NCI-H345 treated with DMSO at 0.1 percent for 48 hours (cell line): ENCODE data around the gene YWHAB.

Source experiments
- DNase-seq: peaks from one replicate; lab custom pipeline; 2025; ENCODE audit not compliant: unreplicated experiment; lab: John Stamatoyannopoulos, UW

YWHAB gene

GRCh38 chr20:44911264-44911921 lies 25.9 kb downstream of the YWHAB start:
- DNase-seq, result no peak

- no peak for DNase-seq
These were observed 26.7 kb downstream of the YWHAB start for GRCh38 chr20:44912189-44912588.

GRCh38 chr20:44914924-44915323 lies 29.4 kb downstream of the YWHAB start:
- no peak for DNase-seq

- no peak for DNase-seq
These were observed 31.1 kb downstream of the YWHAB start for GRCh38 chr20:44916586-44916985.

GRCh38 chr20:44917399-44917798 lies 31.9 kb downstream of the YWHAB start:
- DNase-seq, result no peak

GRCh38 chr20:44918342-44918741 lies 32.8 kb downstream of the YWHAB start:
- DNase-seq, result no peak

GRCh38 chr20:44918761-44919160 lies 33.3 kb downstream of the YWHAB start:
- no peak for DNase-seq

GRCh38 chr20:44921447-44921846 lies 35.9 kb downstream of the YWHAB start:
- DNase-seq, result no peak

- DNase-seq, result no peak
These were observed 39.0 kb downstream of the YWHAB start for GRCh38 chr20:44924541-44924940.

- no peak for DNase-seq
These were observed 43.1 kb downstream of the YWHAB start for GRCh38 chr20:44928595-44928994.

GRCh38 chr20:44930517-44931168 lies 45.1 kb downstream of the YWHAB start:
- DNase-seq, result no peak

- no peak for DNase-seq
These were observed 46.4 kb downstream of the YWHAB start for GRCh38 chr20:44931911-44932310.

GRCh38 chr20:44932916-44933315 lies 47.4 kb downstream of the YWHAB start:
- no peak for DNase-seq

- no peak for DNase-seq
These were observed 51.0 kb downstream of the YWHAB start for GRCh38 chr20:44936510-44936909.

- no peak for DNase-seq
These were observed 53.1 kb downstream of the YWHAB start for GRCh38 chr20:44938637-44939036.

- DNase-seq, result no peak
These were observed 55.7 kb downstream of the YWHAB start for GRCh38 chr20:44941120-44941691.

- DNase-seq, result no peak
These were observed 56.9 kb downstream of the YWHAB start for GRCh38 chr20:44942264-44942973.

- no peak for DNase-seq
These were observed 58.3 kb downstream of the YWHAB start for GRCh38 chr20:44943828-44944227.

GRCh38 chr20:44945261-44945660 lies 59.8 kb downstream of the YWHAB start:
- DNase-seq, result no peak

GRCh38 chr20:44946271-44946852 lies 60.9 kb downstream of the YWHAB start:
- no peak for DNase-seq

GRCh38 chr20:44948107-44948506 lies 62.6 kb downstream of the YWHAB start:
- no peak for DNase-seq

- DNase-seq, result no peak
These were observed 63.0 kb downstream of the YWHAB start for GRCh38 chr20:44948513-44948912.
